Astrocyte (in vitro differentiated cells and primary cell): ENCODE data around the gene PAK2. TPM values are rescaled to one million over a fixed set of nuclear protein-coding genes. Genes with fewer than 3 reads are reported as not detected.
A peak's percentile ranks its signal among the peaks of the same experiment; 100 is the strongest.

ENCODE experiments used
- DNase-seq: peaks from one replicate; pipeline ENCODE4 v3.0.0-alpha.2; 2010; ENCODE audit warnings: low read depth
- FAIRE-seq: peaks from 2 replicates; lab custom pipeline; 2011; peaks lifted over from hg19 to GRCh38; lab: Jason Lieb, UNC
- H2AFZ ChIP-seq: 2 replicates; pipeline ENCODE4 v1.6.0; 2012; ENCODE audit warnings: low read depth, low read length, inconsistent platforms
- H3K27ac ChIP-seq: 2 replicates; pipeline ENCODE4 v1.5.1; 2011; ENCODE audit warnings: low read depth, low read length, inconsistent platforms
- H3K27me3 ChIP-seq: 2 replicates; pipeline ENCODE4 v1.6.0; 2011; ENCODE audit warnings: low read length, inconsistent platforms; ENCODE audit not compliant: insufficient read depth
- H3K36me3 ChIP-seq: 2 replicates; pipeline ENCODE4 v1.5.1; 2011; ENCODE audit warnings: low read length, inconsistent platforms; ENCODE audit not compliant: insufficient read depth
- H3K4me1 ChIP-seq: 2 replicates; pipeline ENCODE4 v1.5.1; 2011; ENCODE audit warnings: low read length, inconsistent platforms; ENCODE audit not compliant: insufficient read depth
- H3K4me2 ChIP-seq: 2 replicates; pipeline ENCODE4 v1.6.0; 2012; ENCODE audit warnings: low read length, inconsistent platforms
- H3K4me3 ChIP-seq: 2 replicates; pipeline ENCODE4 v1.5.1; 2011; ENCODE audit warnings: low read depth, mild to moderate bottlenecking, low read length, inconsistent platforms; ENCODE audit not compliant: insufficient read depth
- H3K79me2 ChIP-seq: 2 replicates; pipeline ENCODE4 v1.6.0; 2012; ENCODE audit warnings: mild to moderate bottlenecking, low read length, inconsistent platforms; ENCODE audit not compliant: insufficient read depth
- H3K9ac ChIP-seq: 2 replicates; pipeline ENCODE4 v1.6.0; 2012; ENCODE audit warnings: mild to moderate bottlenecking, low read length, inconsistent platforms
- H3K9me3 ChIP-seq: 2 replicates; pipeline ENCODE4 v1.5.1; 2012; ENCODE audit warnings: low read depth, mild to moderate bottlenecking, low read length, inconsistent platforms; ENCODE audit not compliant: insufficient read depth
- H4K20me1 ChIP-seq: 2 replicates; pipeline ENCODE4 v1.6.0; 2012; ENCODE audit warnings: low read length, inconsistent platforms; ENCODE audit not compliant: insufficient read depth
- H3K27ac Mint-ChIP-seq: one replicate; pipeline ENCODE4 v1.8.0; 2021; ENCODE audit warnings: mild to moderate bottlenecking, mixed read lengths; ENCODE audit not compliant: unreplicated experiment
- H3K27me3 Mint-ChIP-seq: one replicate; pipeline ENCODE4 v1.8.0; 2021; ENCODE audit warnings: low read depth, mixed read lengths; ENCODE audit not compliant: unreplicated experiment
- H3K36me3 Mint-ChIP-seq: one replicate; pipeline ENCODE4 v1.8.0; 2021; ENCODE audit warnings: low read depth, mixed read lengths; ENCODE audit not compliant: unreplicated experiment
- H3K4me1 Mint-ChIP-seq: one replicate; pipeline ENCODE4 v1.8.0; 2021; ENCODE audit warnings: low read depth, mixed read lengths; ENCODE audit not compliant: unreplicated experiment
- H3K4me3 Mint-ChIP-seq: one replicate; pipeline ENCODE4 v1.8.0; 2021; ENCODE audit warnings: mild to moderate bottlenecking, moderate library complexity, mixed read lengths; ENCODE audit not compliant: unreplicated experiment
- H3K9me3 Mint-ChIP-seq: one replicate; pipeline ENCODE4 v1.8.0; 2021; ENCODE audit warnings: mild to moderate bottlenecking, mixed read lengths; ENCODE audit not compliant: unreplicated experiment
- CTCF ChIP-seq: IDR thresholded peaks from 2 replicates; pipeline ENCODE4 v1.5.1; 2011; ENCODE audit warnings: low read depth, mild to moderate bottlenecking, inconsistent platforms, low read length, moderate library complexity; ENCODE audit not compliant: insufficient read depth
- EZH2 ChIP-seq: IDR thresholded peaks from 2 replicates; pipeline ENCODE4 v1.6.1; 2012; ENCODE audit warnings: mild to moderate bottlenecking, low read length, inconsistent platforms; ENCODE audit not compliant: insufficient read depth
- total RNA-seq: library from RNA; stranded (reverse); gene quantifications from 2 replicates; pipeline ENCODE4 v1.2.1, GENCODE V29; 2021

The PAK2 gene
- total RNA-seq, 1 donor from 2014 or later = 124 TPM

- no peak overlapping the region for H3K9ac ChIP-seq
- H3K9me3 ChIP-seq = no peaks in the 10 kb centered on the region
- H3K4me1 Mint-ChIP-seq = peaks cover 7% of the 10 kb centered on the region
- no peaks in the 10 kb centered on the region for H3K27me3 Mint-ChIP-seq
- peaks cover 2% of the 10 kb centered on the region for H3K36me3 ChIP-seq
- no peak overlapping the region for H3K27ac ChIP-seq
- H3K4me3 Mint-ChIP-seq = no peak overlapping the region
- peaks cover 12% of the 10 kb centered on the region for H3K36me3 Mint-ChIP-seq
- H3K27me3 ChIP-seq = no peaks in the 10 kb centered on the region
- H3K4me1 ChIP-seq = no peaks in the 10 kb centered on the region
- H3K9me3 Mint-ChIP-seq = peaks cover 1% of the 10 kb centered on the region
- H3K4me2 ChIP-seq = no peak overlapping the region
- no peak overlapping the region for H2AFZ ChIP-seq
- H3K79me2 ChIP-seq = peaks cover 98% of the 10 kb centered on the region
- DNase-seq (no peak), FAIRE-seq (no peak)
- H4K20me1 ChIP-seq = peaks cover 73% of the 10 kb centered on the region
- H3K4me3 ChIP-seq = no peak overlapping the region
- H3K27ac Mint-ChIP-seq = no peak overlapping the region
- TF ChIP-seq CTCF (no peak), EZH2 (no peak)
Measured at GRCh38 chr3:196749125-196749524, 9.5 kb downstream of the PAK2 start.

DNA sequence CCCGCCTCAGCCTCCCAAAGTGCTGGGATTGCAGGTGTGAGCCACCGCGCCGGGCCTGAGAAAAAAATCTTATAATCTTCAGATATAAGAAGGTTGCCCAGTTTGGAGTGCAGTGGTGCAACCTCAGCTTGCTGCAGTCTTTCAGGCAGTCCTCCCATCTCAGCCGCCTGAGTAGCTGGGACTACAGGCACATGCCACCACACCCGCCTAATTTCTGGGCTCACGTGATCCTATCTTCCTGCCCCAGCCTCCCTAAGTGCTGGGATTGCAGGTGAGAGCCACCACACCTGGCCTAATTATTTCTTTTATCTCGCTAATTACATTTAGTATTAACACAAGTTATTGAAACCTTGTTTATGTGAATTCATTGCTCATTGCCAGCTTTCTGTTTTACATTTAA lies 13.5 kb downstream of the PAK2 start:
- Histone ChIP-seq H3K9me3 (peaks cover 5% of the 10 kb centered on the region), H3K27me3 (no peaks in the 10 kb centered on the region), H3K4me2 (no peak overlapping the region), H4K20me1 (peaks cover 74% of the 10 kb centered on the region), H3K4me3 (no peak overlapping the region), H3K36me3 (peaks cover 6% of the 10 kb centered on the region), H3K9ac (no peak overlapping the region), H3K79me2 (peaks cover 97% of the 10 kb centered on the region), H2AFZ (no peak overlapping the region), H3K4me1 (no peaks in the 10 kb centered on the region), H3K27ac (no peak overlapping the region)
- Mint-ChIP-seq H3K9me3 (peaks cover 13% of the 10 kb centered on the region), H3K27me3 (no peaks in the 10 kb centered on the region), H3K4me3 (no peak overlapping the region), H3K4me1 (peaks cover 25% of the 10 kb centered on the region), H3K27ac (no peak overlapping the region), H3K36me3 (peaks cover 14% of the 10 kb centered on the region)
- TF ChIP-seq EZH2 (no peak), CTCF (no peak)
- FAIRE-seq = no peak
- no peak for DNase-seq

- TF ChIP-seq CTCF (no peak), EZH2 (no peak)
Measured at GRCh38 chr3:196754091-196754981, 14.7 kb downstream of the PAK2 start.

More at GRCh38 chr3:196754091-196754981, 14.7 kb downstream of the PAK2 start:
- no peak for FAIRE-seq
- Histone ChIP-seq H3K4me2 (no peak overlapping the region), H3K9ac (no peak overlapping the region), H3K36me3 (peaks cover 4% of the 10 kb centered on the region), H3K4me1 (no peaks in the 10 kb centered on the region), H3K9me3 (peaks cover 5% of the 10 kb centered on the region), H3K4me3 (no peak overlapping the region), H3K27me3 (no peaks in the 10 kb centered on the region), H3K79me2 (peaks cover 97% of the 10 kb centered on the region), H4K20me1 (peaks cover 71% of the 10 kb centered on the region), H2AFZ (no peak overlapping the region), H3K27ac (no peak overlapping the region)
- H3K27me3 Mint-ChIP-seq = no peaks in the 10 kb centered on the region
- peak overlapping the region; percentile 73 for H3K27ac Mint-ChIP-seq
- H3K36me3 Mint-ChIP-seq = peaks cover 14% of the 10 kb centered on the region
- H3K4me1 Mint-ChIP-seq = peaks cover 27% of the 10 kb centered on the region
- H3K4me3 Mint-ChIP-seq = no peak overlapping the region
- no peak for DNase-seq
- H3K9me3 Mint-ChIP-seq = peaks cover 12% of the 10 kb centered on the region
